SK-N-SH (cell line): ENCODE data around the gene MAMDC4. TPM values are rescaled to one million over a fixed set of nuclear protein-coding genes. Genes with fewer than 3 reads are reported as not detected.
A peak's percentile ranks its signal among the peaks of the same experiment; 100 is the strongest.

Experiments
- CTCF ChIA-PET: fragments of 300-600, 350-600 bp; formaldehyde crosslinking; extraction: SDS; loops from one replicate; lab custom pipeline; 2021; lab: Yijun Ruan, JAX
- POLR2A ChIA-PET: fragments of 350-600 bp; sonication (Branson Sonifier 250); formaldehyde crosslinking; extraction: SDS; loops from one replicate; lab custom pipeline; 2020; ENCODE audit warnings: antibody characterized with exemption, inconsistent platforms; lab: Yijun Ruan, JAX
- DNase-seq: peaks from one replicate; pipeline ENCODE4 v3.0.0; 2012
- H2AFZ ChIP-seq: fragments of 200-600 bp; sonication (generic); 2 replicates; pipeline ENCODE4 v1.8.1; 2016; ENCODE audit warnings: antibody characterized with exemption, mild to moderate bottlenecking, low read depth
- H3F3A ChIP-seq: fragments of 200-600 bp; sonication (generic); replicated peaks from 2 replicates; pipeline ENCODE3; 2016; ENCODE audit warnings: antibody characterized with exemption, mild to moderate bottlenecking; ENCODE audit not compliant: insufficient read depth
- H3K27ac ChIP-seq, 2 experiments: fragments of 200-500 bp in 1 of 2; fragments of 200-600 bp in 1 of 2; sonication (Bioruptor generic) in 1 of 2; sonication (generic), shearing (Covaris generic) in 1 of 2; 2 replicates each; pipeline versions ENCODE4 v1.5.1 to v1.6.1; 2014 to 2016; ENCODE audit warnings: low read depth in 2 of 2, inconsistent platforms in 1 of 2, low read length in 1 of 2, mild to moderate bottlenecking in 1 of 2, mixed read lengths in 1 of 2
- H3K27me3 ChIP-seq: fragments of 200-600 bp; sonication (generic), shearing (Covaris generic); 2 replicates; pipeline ENCODE4 v1.6.1; 2016; ENCODE audit warnings: mixed run types; ENCODE audit not compliant: insufficient read depth
- H3K36me3 ChIP-seq, 2 experiments: fragments of 200-500 bp in 1 of 2; fragments of 200-600 bp in 1 of 2; sonication (Bioruptor generic) in 1 of 2; sonication (generic) in 1 of 2; replicated peaks in 1 of 2; 2 replicates each; pipeline versions ENCODE3 to v1.5.1; 2014 to 2016; ENCODE audit warnings: low read length in 1 of 2, mild to moderate bottlenecking in 1 of 2; ENCODE audit not compliant: insufficient read depth in 2 of 2, control insufficient read depth in 1 of 2
- H3K4me1 ChIP-seq, 2 experiments: fragments of 200-500 bp in 1 of 2; fragments of 200-600 bp in 1 of 2; sonication (Bioruptor generic) in 1 of 2; sonication (generic), shearing (Covaris generic) in 1 of 2; 2 replicates each; pipeline versions ENCODE4 v1.5.1 to v1.6.1; 2014 to 2016; ENCODE audit warnings: low read depth in 1 of 2, low read length in 1 of 2, mixed run types in 1 of 2; ENCODE audit not compliant: insufficient read depth in 2 of 2, control insufficient read depth in 1 of 2
- H3K4me2 ChIP-seq: fragments of 200-600 bp; sonication (generic), shearing (Covaris generic); 2 replicates; pipeline ENCODE4 v1.6.1; 2017; ENCODE audit warnings: mixed run types
- H3K4me3 ChIP-seq, 2 experiments: fragments of 200-500 bp in 1 of 2; fragments of 200-600 bp in 1 of 2; sonication (Bioruptor generic) in 1 of 2; sonication (generic), shearing (Covaris generic) in 1 of 2; 2 replicates each; pipeline versions ENCODE4 v1.5.1 to v1.8.1; 2014 to 2016; ENCODE audit warnings: low read depth in 2 of 2, inconsistent platforms in 1 of 2, low read length in 1 of 2, mild to moderate bottlenecking in 1 of 2, mixed read lengths in 1 of 2, moderate library complexity in 1 of 2
- H3K79me2 ChIP-seq: fragments of 200-600 bp; sonication (generic); 2 replicates; pipeline ENCODE4 v1.8.1; 2017; ENCODE audit warnings: mild to moderate bottlenecking; ENCODE audit not compliant: insufficient read depth
- H3K9ac ChIP-seq: fragments of 200-600 bp; sonication (generic); 2 replicates; pipeline ENCODE4 v1.6.1; 2017; ENCODE audit warnings: mixed run types
- H3K9me2 ChIP-seq: fragments of 200-600 bp; sonication (generic); 2 replicates; pipeline ENCODE4 v1.6.1; 2017; ENCODE audit warnings: mixed run types
- H3K9me3 ChIP-seq: fragments of 200-600 bp; sonication (generic); 2 replicates; pipeline ENCODE4 v1.6.1; 2017; ENCODE audit warnings: mixed run types, mild to moderate bottlenecking, moderate library complexity
- H4K20me1 ChIP-seq: fragments of 200-600 bp; sonication (generic); 2 replicates; pipeline ENCODE4 v1.6.1; 2017; ENCODE audit warnings: mild to moderate bottlenecking, mixed run types; ENCODE audit not compliant: insufficient read depth
- ELF1 ChIP-seq: IDR thresholded peaks from 2 replicates; pipeline ENCODE4 v1.4.0; 2012
- GATA2 ChIP-seq: sonication (generic); formaldehyde crosslinking; IDR thresholded peaks from 2 replicates; pipeline ENCODE4 v1.5.0; 2020; ENCODE audit warnings: mild to moderate bottlenecking, missing genetic modification reagents
- MXI1 ChIP-seq: IDR thresholded peaks from 2 replicates; pipeline ENCODE4 v1.6.1; 2012; ENCODE audit warnings: mild to moderate bottlenecking, low read depth, low read length, improper control_type of control experiment
- NRF1 ChIP-seq: IDR thresholded peaks from 2 replicates; pipeline ENCODE4 v1.6.1; 2012; ENCODE audit warnings: low read depth, mild to moderate bottlenecking, low read length
- POLR2AphosphoS5 ChIP-seq: IDR thresholded peaks from 2 replicates; pipeline ENCODE4 v1.6.1; 2012; ENCODE audit warnings: low read depth, low read length
- SIN3A ChIP-seq: IDR thresholded peaks from 2 replicates; pipeline ENCODE4 v1.6.1; 2012; ENCODE audit warnings: low read depth, mild to moderate bottlenecking, low read length, moderate library complexity, borderline replicate concordance
- TAF1 ChIP-seq: IDR thresholded peaks from 2 replicates; pipeline ENCODE4 v1.6.1; 2012; ENCODE audit warnings: low read depth, mild to moderate bottlenecking, low read length, moderate library complexity, borderline replicate concordance
- TEAD4 ChIP-seq: IDR thresholded peaks from 2 replicates; pipeline ENCODE4 v1.4.0; 2012; ENCODE audit warnings: mild to moderate bottlenecking, borderline replicate concordance; ENCODE audit not compliant: insufficient read depth
- YY1 ChIP-seq: IDR thresholded peaks from 2 replicates; pipeline ENCODE4 v1.4.0; 2012; ENCODE audit warnings: low read depth, mild to moderate bottlenecking
- WGBS: methylation state at CpG from one replicate; pipeline ENCODE4 v1.1.6; 2017; ENCODE audit warnings: low lambda C conversion rate; 5-methylcytosine and 5-hydroxymethylcytosine counted together
- polyA plus RNA-seq, 3 experiments: library from polyadenylated mRNA; depleted of rRNA; stranded (reverse); fragments of >200 nt; gene quantifications; 2 replicates each; pipeline ENCODE4 v1.2.3, GENCODE V29; 2012
- TF ChIP-seq, protein P1 (sequence below): IDR thresholded peaks from 2 replicates; pipeline ENCODE4 v1.4.0; 2012; ENCODE audit warnings: low read depth
- TF ChIP-seq, protein P2 (sequence below): IDR thresholded peaks from 2 replicates; pipeline ENCODE4 v1.4.0; 2012; ENCODE audit warnings: low read depth, borderline replicate concordance
- TF ChIP-seq, protein P3 (sequence below): fragments of 200-600 bp; sonication (generic); IDR thresholded peaks from 2 replicates; pipeline ENCODE4 v1.6.1; 2017; ENCODE audit warnings: antibody characterized with exemption, mild to moderate bottlenecking, moderate library complexity

MAMDC4 gene
- polyA plus RNA-seq, 1 of the 3 experiments (the other 2 are of a cell fraction): 4.2 TPM

DNA sequence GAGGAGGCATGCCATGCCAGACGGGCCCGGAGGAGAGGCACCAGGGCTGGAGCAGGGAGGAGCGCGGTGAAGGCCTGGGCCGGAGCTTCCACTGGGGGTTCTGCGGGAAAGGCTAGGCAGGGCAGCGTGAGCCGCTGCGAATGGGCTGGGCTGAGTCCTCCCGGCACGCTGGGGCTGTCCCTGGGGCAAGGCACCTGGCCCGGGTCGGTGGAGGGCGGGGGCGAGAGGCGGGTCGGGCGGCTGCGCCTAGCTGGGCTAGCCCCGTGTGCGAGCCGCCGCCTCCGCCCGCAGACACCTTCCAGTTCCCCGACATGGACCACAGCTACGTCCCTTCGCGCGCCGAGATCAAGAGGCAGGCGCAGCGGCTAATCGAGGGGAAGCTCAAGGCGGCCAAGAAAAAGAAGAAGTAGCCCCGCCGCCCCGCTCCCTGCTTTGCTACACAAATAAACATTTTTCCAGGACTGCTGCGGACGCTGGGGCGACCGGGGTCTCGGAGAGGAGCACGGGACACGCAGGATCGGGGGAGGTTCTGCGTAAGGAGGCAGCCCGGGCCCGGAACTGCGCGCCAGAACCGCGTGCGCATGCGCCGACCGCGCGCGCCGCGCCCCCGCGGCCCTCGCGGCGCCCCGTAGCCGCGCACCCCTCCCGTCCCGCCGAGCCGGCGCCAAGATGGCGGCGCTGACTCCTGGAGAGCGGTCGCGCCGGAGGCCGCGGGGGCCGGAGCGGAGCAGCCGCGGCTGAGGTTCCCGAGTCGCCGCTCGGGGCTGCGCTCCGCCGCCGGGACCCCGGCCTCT, 44.7 kb upstream of the MAMDC4 start, which contains the start of gene RABL6:
Gene RABL6 (plus strand): TSS at position 668 of the 794 bp plus-strand sequence. CDS start 249 bp downstream, outside the sequence.
- POLR2A ChIA-PET: interaction anchor here (0.7 to 3.2 kb wide), 4 partner anchors 9 to 41 kb away, joined by 3 to 10 read pairs (median 4); partner anchors contain the start of gene AJM1
- peak; percentile 99 for DNase-seq
- no peaks in the 10 kb centered on the region for H3K27me3 ChIP-seq
- peak within 1 kb of the TSS; percentile 96 for H3K4me2 ChIP-seq
- WGBS: 5% methylated on average over 23 of the region's 96 CpGs
- no peaks in the 10 kb centered on the region for H3F3A ChIP-seq
- H3K36me3 ChIP-seq: peaks cover 9 to 20% of the 10 kb centered on the region in 2 experiments
- peaks cover 46% of the 10 kb centered on the region for H3K79me2 ChIP-seq
- TF ChIP-seq YY1 (peak; percentile 87), SIN3A (0 out of 2 replicates have a peak, but pooled peaks have one; percentile 19), TEAD4 (no peak), POLR2AphosphoS5 (peak; percentile 90), NRF1 (peak; percentile 82), TAF1 (peak; percentile 91), ELF1 (peak; percentile 25; the same call in 1 of the 2 replicates)
- TF ChIP-seq, protein P1, sequence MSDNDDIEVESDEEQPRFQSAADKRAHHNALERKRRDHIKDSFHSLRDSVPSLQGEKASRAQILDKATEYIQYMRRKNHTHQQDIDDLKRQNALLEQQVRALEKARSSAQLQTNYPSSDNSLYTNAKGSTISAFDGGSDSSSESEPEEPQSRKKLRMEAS: peak; percentile 65; the same call in 1 of the 2 replicates
- TF ChIP-seq, protein P2, sequence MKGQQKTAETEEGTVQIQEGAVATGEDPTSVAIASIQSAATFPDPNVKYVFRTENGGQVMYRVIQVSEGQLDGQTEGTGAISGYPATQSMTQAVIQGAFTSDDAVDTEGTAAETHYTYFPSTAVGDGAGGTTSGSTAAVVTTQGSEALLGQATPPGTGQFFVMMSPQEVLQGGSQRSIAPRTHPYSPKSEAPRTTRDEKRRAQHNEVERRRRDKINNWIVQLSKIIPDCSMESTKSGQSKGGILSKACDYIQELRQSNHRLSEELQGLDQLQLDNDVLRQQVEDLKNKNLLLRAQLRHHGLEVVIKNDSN: no peak
- H2AFZ ChIP-seq: peak within 1 kb of the TSS; percentile 79; the same call in 1 of the 2 replicates
- H3K9me2 ChIP-seq: no peaks in the 10 kb centered on the region
- peak within 1 kb of the TSS; percentile 55 to 86; a peak in 3 of 4 replicates for H3K27ac ChIP-seq
- H3K4me1 ChIP-seq: peaks cover 20 to 22% of the 10 kb centered on the region in 2 experiments; a peak in 3 of 4 replicates
- H4K20me1 ChIP-seq: peaks cover 24% of the 10 kb centered on the region
- H3K9ac ChIP-seq: peak within 1 kb of the TSS; percentile 89
- CTCF ChIA-PET: interaction anchor here (0.9 to 6.5 kb wide), 8 partner anchors 9 to 222 kb away, joined by 3 to 30 read pairs (median 5); partner anchors contain the start of gene AJM1
- H3K9me3 ChIP-seq: no peaks in the 10 kb centered on the region
- H3K4me3 ChIP-seq: peak within 1 kb of the TSS; percentile 79 to 96

DNA sequence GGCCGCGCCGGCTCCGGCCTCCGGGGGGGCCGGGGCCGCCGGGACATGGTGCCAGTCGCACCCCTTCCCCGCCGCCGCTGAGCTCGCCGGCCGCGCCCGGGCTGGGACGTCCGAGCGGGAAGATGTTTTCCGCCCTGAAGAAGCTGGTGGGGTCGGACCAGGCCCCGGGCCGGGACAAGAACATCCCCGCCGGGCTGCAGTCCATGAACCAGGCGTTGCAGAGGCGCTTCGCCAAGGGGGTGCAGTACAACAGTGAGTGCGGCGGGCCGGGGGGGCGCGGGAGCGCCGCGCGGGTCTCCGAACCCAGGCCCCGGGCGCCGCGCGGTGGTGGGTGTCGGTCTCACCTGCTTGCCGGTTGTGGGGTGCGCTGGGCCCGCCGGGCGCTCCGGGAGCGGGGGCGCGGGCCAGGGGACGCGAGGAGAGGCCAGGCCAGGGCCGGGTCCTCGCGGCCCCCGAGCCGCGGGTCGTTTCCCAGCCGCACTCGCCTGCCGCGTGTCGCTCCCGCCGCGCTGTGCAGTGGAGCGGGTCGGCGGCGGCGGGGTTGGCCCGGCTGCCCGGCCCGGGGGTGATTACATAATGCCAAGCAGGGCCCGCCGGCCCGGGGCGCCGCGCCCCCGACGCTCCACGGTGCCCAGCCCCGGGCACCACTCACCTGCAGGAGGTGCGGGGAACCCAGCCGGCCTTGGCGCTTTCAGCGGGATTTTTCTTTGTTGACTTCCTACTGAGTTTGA, 43.9 kb upstream of the MAMDC4 start:
- TF ChIP-seq GATA2 (CRISPR knock-in tag) (no peak), MXI1 (peak; percentile 33; the same call in 1 of the 2 replicates)
- TF ChIP-seq, protein P3, sequence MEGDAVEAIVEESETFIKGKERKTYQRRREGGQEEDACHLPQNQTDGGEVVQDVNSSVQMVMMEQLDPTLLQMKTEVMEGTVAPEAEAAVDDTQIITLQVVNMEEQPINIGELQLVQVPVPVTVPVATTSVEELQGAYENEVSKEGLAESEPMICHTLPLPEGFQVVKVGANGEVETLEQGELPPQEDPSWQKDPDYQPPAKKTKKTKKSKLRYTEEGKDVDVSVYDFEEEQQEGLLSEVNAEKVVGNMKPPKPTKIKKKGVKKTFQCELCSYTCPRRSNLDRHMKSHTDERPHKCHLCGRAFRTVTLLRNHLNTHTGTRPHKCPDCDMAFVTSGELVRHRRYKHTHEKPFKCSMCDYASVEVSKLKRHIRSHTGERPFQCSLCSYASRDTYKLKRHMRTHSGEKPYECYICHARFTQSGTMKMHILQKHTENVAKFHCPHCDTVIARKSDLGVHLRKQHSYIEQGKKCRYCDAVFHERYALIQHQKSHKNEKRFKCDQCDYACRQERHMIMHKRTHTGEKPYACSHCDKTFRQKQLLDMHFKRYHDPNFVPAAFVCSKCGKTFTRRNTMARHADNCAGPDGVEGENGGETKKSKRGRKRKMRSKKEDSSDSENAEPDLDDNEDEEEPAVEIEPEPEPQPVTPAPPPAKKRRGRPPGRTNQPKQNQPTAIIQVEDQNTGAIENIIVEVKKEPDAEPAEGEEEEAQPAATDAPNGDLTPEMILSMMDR: no peak
- peaks cover 53% of the 10 kb centered on the region for H3K79me2 ChIP-seq
- H3K9me2 ChIP-seq: no peaks in the 10 kb centered on the region
- peak overlapping the region; percentile 55 to 86; a peak in 3 of 4 replicates for H3K27ac ChIP-seq
- H3K9me3 ChIP-seq: no peaks in the 10 kb centered on the region
- peaks cover 20 to 22% of the 10 kb centered on the region in 2 experiments; a peak in 3 of 4 replicates for H3K4me1 ChIP-seq
- H3K27me3 ChIP-seq: no peaks in the 10 kb centered on the region
- H3K9ac ChIP-seq: peak overlapping the region; percentile 89
- peak overlapping the region; percentile 66 to 96 for H3K4me3 ChIP-seq
- DNase-seq: peak; percentile 78
- H4K20me1 ChIP-seq: peaks cover 24% of the 10 kb centered on the region
- CTCF ChIA-PET: interaction anchor here (1.2 to 6.5 kb wide), 6 partner anchors 9 to 47 kb away, joined by 4 to 30 read pairs (median 5); partner anchors contain the start of gene AJM1
- no peaks in the 10 kb centered on the region for H3F3A ChIP-seq
- peaks cover 16 to 25% of the 10 kb centered on the region in 2 experiments for H3K36me3 ChIP-seq
- WGBS: 0% methylated on average over 9 of the region's 93 CpGs
- H3K4me2 ChIP-seq: peak overlapping the region; percentile 76
- POLR2A ChIA-PET: interaction anchor here (0.9 to 3.2 kb wide), 4 partner anchors 10 to 40 kb away, joined by 3 to 10 read pairs (median 4); partner anchors contain the start of gene AJM1
- peak overlapping the region; percentile 56; the same call in 1 of the 2 replicates for H2AFZ ChIP-seq
